AG04449 (cell line): Measurements from ENCODE around the gene TMEM164.

Experiments used
- CTCF ChIA-PET: fragments of 350-600 bp; formaldehyde crosslinking; extraction: SDS; loops from one replicate; lab custom pipeline; 2021; ENCODE audit warnings: antibody characterized with exemption; lab: Yijun Ruan, JAX
- POLR2A ChIA-PET: fragments of 400-600, 350-600 bp; formaldehyde crosslinking; extraction: SDS; loops from one replicate; lab custom pipeline; 2020; ENCODE audit warnings: antibody characterized with exemption, inconsistent platforms; lab: Yijun Ruan, JAX
- DNase-seq: peaks from one replicate; pipeline ENCODE4 v3.0.0-alpha.2; 2010; ENCODE audit warnings: low read depth, low spot score
- H3K4me3 ChIP-seq: 2 replicates; pipeline ENCODE4 v1.5.1; 2011; ENCODE audit warnings: low read depth, mild to moderate bottlenecking, control low read depth, low read length
- TF ChIP-seq, protein P1 (sequence below): IDR thresholded peaks from one replicate; pipeline ENCODE4 v1.5.1; 2011; ENCODE audit warnings: mild to moderate bottlenecking, moderate library complexity, low read length, control low read depth, inconsistent platforms; ENCODE audit not compliant: insufficient read depth; ENCODE audit errors: missing control alignments

The TMEM164 gene

DNA sequence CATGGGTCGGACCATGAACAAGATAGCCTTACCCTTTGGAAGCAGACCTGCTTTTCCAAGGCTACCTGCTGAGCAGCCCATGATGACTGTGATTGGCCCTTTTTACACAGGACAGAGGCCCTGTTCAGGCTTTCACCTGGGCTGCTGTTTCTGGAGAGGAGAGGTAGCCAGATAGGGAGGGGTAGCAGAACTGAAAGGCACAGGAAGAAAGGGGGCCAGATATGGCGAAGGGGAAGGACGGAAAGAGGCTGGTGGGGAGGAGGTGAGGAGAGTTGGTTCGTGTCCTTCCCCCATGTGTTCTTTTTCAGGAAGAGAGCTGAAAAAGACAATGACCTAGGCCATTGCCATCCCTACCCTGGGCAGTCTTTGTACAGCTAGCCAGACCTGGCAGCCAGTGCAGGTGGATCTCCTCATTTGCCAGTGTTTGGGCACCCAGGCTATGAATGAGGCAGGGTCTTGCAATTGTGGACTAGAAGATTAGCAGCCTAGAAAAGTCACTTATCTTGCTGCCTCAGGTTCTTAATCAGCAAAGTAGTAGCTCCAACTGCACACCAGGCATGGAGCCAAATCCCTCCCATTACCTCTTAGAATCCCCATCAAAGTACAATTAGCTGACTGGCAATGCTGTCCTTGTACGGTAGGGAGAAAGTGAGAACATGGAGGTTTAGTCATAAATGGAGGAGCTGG lies 175.4 kb downstream of the TMEM164 start:
- POLR2A ChIA-PET: no interaction called here
- no peak overlapping the region for H3K4me3 ChIP-seq
- CTCF ChIA-PET: interaction anchor here (1.0 to 3.0 kb wide), 2 partner anchors 18 to 234 kb away, joined by 4 to 13 read pairs; no protein-coding TSS in a partner anchor
- TF ChIP-seq, protein P1, sequence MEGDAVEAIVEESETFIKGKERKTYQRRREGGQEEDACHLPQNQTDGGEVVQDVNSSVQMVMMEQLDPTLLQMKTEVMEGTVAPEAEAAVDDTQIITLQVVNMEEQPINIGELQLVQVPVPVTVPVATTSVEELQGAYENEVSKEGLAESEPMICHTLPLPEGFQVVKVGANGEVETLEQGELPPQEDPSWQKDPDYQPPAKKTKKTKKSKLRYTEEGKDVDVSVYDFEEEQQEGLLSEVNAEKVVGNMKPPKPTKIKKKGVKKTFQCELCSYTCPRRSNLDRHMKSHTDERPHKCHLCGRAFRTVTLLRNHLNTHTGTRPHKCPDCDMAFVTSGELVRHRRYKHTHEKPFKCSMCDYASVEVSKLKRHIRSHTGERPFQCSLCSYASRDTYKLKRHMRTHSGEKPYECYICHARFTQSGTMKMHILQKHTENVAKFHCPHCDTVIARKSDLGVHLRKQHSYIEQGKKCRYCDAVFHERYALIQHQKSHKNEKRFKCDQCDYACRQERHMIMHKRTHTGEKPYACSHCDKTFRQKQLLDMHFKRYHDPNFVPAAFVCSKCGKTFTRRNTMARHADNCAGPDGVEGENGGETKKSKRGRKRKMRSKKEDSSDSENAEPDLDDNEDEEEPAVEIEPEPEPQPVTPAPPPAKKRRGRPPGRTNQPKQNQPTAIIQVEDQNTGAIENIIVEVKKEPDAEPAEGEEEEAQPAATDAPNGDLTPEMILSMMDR: no peak
- DNase-seq: no peak

DNA sequence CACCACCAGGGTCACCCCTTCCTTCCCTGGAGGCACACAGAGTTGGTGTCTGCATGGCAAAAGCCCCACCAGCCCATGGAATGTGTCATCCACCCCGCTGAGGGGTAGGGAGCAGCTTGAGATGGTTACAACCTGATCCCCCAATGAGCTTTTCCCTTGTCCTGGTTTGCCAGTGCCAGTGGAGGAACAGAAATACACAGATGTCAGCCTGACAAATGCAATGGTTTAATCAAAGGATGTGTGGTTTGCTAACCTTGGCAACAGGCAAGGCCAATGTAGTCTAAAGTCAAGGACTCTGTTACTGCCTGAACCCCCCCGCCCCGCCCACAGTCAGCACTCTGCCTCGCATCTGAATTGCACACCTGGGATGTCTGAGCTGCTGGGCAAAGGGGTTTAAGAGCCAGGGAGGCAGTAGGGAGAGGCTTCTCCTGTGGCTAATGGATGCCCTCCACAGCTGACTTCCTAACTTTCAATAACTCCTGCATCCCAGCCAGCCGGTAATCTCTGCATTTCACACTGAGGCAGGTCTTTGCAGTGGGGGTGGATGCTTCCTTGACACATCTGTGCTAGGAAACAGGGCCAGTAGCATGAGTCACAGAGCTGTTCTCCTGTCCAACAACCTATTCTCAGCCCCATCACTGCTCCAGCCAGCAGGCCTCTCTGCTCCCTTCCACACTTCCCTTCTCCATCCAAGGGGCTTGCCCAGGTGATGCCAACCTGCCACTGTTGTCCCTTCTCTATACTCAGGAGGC lies 177.4 kb downstream of the TMEM164 start:
- CTCF ChIA-PET: interaction anchor here (0.9 to 3.0 kb wide), 6 partner anchors 12 to 232 kb away, joined by 3 to 13 read pairs (median 4); no protein-coding TSS in a partner anchor

DNA sequence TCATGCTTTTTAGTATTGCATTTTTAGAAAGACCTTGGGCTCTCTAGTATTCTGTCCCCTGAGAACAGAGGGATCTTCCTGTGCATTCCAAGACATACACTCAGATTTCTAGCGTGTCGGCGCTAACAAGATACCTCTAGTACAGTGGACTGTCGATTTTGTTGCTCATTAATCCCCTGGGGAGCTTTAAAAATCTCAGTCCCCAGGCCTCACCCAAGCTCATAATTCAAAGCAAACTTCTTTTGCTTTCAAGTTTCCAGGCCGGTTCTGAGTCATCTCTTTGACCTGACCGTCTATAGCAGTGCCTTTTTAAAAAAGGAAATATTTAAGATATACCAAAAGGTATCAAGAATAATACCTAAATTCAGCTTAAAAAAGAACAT lies 178.0 kb downstream of the TMEM164 start:
- peak; percentile 28 for DNase-seq
- ChIA-PET POLR2A (no interaction called here), CTCF (interaction anchor here (1.2 to 3.0 kb wide), 6 partner anchors 12 to 231 kb away, joined by 3 to 13 read pairs (median 4); no protein-coding TSS in a partner anchor)
- no peak overlapping the region for H3K4me3 ChIP-seq
- TF ChIP-seq, protein P1: no peak

More for the DNA sequence above, 177.4 kb downstream of the TMEM164 start:
- POLR2A ChIA-PET: interaction anchor here (0.9 kb wide), 1 partner anchor 235 kb away, joined by 3 read pairs; no protein-coding TSS in a partner anchor
- no peak overlapping the region for H3K4me3 ChIP-seq
- no peak for DNase-seq
- TF ChIP-seq, protein P1: no peak

DNA sequence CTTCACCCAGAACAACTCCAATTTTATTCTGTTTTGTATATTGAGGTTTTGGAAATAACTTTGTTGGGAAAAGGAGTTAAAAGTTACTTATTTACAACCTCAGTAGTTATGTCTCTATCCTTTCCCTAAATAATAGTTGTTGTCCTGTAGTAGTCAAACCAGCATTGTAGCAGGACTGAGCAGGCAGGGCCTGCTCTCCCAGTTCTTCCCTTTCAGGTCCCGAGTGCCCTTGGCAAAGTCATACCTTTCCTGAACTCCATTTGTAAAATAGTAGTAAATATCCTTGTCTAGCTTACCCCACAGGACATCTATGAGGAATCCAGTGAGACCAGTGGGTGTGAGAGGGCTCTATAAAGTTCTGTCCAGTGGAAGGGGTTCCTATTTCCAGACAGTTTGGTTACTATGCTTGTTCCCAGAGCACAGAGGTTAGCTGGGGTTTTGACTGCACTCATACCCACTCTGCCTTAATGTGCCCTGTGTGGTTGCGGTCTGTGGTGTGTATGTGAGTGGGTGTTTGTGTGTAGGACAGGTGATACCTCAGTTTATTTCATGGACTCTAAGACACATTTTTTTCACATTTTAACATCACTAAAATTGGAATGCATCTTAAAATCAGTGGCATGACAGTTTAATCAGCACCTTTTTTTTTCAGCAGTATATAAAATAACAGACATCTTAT lies 178.7 kb downstream of the TMEM164 start:
- CTCF ChIA-PET: interaction anchor here (1.0 to 3.0 kb wide), 6 partner anchors 13 to 231 kb away, joined by 3 to 13 read pairs (median 5); no protein-coding TSS in a partner anchor
- POLR2A ChIA-PET: no interaction called here
- H3K4me3 ChIP-seq: no peak overlapping the region
- DNase-seq: no peak
- TF ChIP-seq, protein P1: no peak

DNA sequence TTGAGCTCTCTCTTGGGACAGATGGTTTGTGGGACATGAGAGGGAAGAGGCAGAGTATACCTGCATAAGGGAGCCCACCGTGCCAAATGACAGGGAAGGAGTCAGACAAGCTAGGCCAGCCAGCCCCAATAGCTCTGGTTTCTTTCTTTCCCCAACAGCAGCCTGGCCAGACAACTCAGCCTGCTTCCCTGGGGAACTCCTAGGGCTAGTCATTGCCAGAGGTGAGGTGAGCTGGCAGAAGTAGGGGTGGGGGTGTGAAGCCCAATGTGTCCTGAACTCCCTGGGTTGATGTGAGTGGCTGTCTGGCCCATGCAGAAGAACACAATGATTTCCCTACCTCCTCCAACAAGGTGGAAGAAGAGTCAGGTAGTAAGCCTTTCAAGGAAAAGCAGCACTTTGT lies 179.4 kb downstream of the TMEM164 start:
- ChIA-PET CTCF (interaction anchor here (1.0 to 2.0 kb wide), 4 partner anchors 14 to 225 kb away, joined by 4 to 6 read pairs (median 4); no protein-coding TSS in a partner anchor), POLR2A (no interaction called here)
- no peak for DNase-seq
- H3K4me3 ChIP-seq: no peak overlapping the region
- TF ChIP-seq, protein P1: no peak
